Epithelial cell of esophagus (primary cell): ENCODE measurements around the gene CHRNG.

Experiments used
- DNase-seq: peaks from one replicate; pipeline ENCODE4 v3.0.0; 2010; ENCODE audit warnings: low read depth
- H3K4me3 ChIP-seq: 2 replicates; pipeline ENCODE4 v1.5.1; 2011; ENCODE audit warnings: mild to moderate bottlenecking, low read length, control low read depth
- CTCF ChIP-seq: IDR thresholded peaks from 2 replicates; pipeline ENCODE4 v1.5.1; 2011; ENCODE audit warnings: low read depth, mild to moderate bottlenecking, low read length, control low read depth, inconsistent platforms; ENCODE audit not compliant: insufficient read depth; ENCODE audit errors: missing control alignments

The CHRNG gene

DNA sequence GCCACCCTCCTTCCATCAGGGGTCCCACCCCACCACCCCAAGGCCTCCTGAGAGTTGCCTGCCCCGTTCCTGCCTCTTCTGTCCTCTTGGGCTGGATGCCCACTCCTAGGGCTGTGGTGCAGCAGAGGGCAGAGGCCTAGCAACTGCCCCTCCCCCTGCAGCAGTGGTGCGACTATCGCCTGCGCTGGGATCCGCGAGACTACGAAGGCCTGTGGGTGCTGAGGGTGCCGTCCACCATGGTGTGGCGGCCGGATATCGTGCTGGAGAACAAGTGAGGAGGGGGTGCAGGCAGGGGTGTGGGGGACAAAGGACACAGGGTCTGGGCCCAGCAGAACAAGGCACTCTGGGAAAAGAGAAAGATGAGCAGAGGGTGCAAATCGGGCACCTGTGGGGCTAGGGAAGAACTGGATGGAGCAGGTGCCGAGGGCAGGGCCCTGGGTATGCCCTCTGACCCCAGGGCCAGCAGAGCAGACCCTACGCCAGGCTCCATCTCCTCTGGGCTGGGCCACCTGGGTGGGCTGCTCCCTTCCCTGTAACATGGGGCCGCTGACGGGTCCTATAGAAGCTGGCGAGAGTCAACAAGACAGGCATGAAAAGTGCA, 1.0 kb downstream of the CHRNG start:
- no peak for TF ChIP-seq CTCF

GRCh38 chr2:232541195-232541960, 1.9 kb downstream of the CHRNG start:
- H3K4me3 ChIP-seq: no peak overlapping the region
- no peak for TF ChIP-seq CTCF
- DNase-seq: no peak

More for the DNA sequence above, 1.0 kb downstream of the CHRNG start:
- no peak overlapping the region for H3K4me3 ChIP-seq
- DNase-seq: no peak

GRCh38 chr2:232541961-232542714, 2.6 kb downstream of the CHRNG start:
- TF ChIP-seq CTCF: no peak
- no peak overlapping the region for H3K4me3 ChIP-seq
- no peak for DNase-seq

DNA sequence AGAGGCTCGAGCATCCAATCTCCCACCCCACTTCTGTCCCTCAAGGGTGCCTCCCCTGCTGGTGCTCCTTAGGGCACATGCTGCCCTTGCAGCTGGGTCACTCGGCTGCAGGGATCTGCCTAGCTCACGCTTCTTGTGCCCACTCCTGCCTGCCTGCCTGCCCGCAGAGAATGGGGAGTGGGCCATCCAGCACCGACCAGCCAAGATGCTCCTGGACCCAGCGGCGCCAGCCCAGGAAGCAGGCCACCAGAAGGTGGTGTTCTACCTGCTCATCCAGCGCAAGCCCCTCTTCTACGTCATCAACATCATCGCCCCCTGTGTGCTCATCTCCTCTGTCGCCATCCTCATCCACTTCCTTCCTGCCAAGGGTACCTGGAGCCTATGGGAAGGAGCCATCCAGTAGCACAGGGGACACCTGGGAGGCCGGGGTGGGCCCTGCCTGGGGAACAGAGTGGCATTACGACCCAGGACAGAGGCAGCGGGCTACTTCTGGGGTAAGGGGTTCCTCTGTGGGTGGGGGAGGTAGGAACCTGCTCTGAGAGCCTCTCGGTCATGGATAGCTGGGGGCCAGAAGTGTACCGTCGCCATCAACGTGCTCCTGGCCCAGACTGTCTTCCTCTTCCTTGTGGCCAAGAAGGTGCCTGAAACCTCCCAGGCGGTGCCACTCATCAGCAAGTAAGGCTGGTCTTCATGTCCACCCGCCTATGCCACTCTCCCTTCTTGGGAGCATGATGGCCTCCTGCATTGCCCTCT, 3.4 kb downstream of the CHRNG start:
- H3K4me3 ChIP-seq: no peak overlapping the region
- DNase-seq: no peak
- TF ChIP-seq CTCF: no peak

- H3K4me3 ChIP-seq: no peak overlapping the region
- no peak for TF ChIP-seq CTCF
- DNase-seq: no peak
Observed at GRCh38 chr2:232543491-232543890, 4.0 kb downstream of the CHRNG start.

- TF ChIP-seq CTCF: no peak
- H3K4me3 ChIP-seq: no peak overlapping the region
- no peak for DNase-seq
Observed at GRCh38 chr2:232543928-232544631, 4.6 kb downstream of the CHRNG start.
